ENCODE results near the gene NHLH1. TPM values are rescaled to one million over a fixed set of nuclear protein-coding genes. Genes with fewer than 3 reads are reported as not detected.
A peak's percentile ranks its signal among the peaks of the same experiment; 100 is the strongest.

NHLH1 gene
- total and polyA plus RNA-seq, 2 of the 4 experiments (the other 2 are of a cell fraction): 0.14 TPM; not detected in 1

DNA sequence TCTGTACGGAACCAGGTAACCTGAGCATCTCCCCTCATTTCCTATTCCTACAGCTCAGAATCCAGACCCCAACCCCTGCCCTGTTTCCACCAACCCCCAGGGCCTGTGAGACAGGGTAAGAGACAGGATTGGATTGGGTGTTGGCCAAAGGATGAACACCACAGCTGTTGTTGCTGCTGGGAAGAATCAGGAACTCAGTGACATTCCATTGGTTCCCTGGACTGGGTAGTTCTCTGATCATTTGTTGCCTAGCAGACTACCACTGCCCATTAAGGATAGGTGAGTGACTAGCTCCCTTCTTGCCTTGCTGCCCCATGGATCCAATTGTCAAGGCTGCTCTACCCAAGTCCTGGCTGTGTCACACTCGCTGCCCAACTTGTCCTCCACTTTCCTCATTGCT is 13.6 kb upstream of the NHLH1 start:
- H3K56ac ChIP-seq (ENCODE audit: extremely low read depth, insufficient read depth, low read length): no peak overlapping the region
- H3K9ac ChIP-seq (ENCODE audit: low read depth, low read length): no peak overlapping the region
- no peak overlapping the region for H4K91ac ChIP-seq (ENCODE audit: insufficient read depth, low read depth, low read length)
- no peaks in the 10 kb centered on the region for H3K27me3 ChIP-seq (ENCODE audit: control insufficient read depth, insufficient read depth, low read length)
- H3K9me3 ChIP-seq (ENCODE audit: control insufficient read depth, insufficient read depth, low read length): no peaks in the 10 kb centered on the region
- peaks cover 4 to 9% of the 10 kb centered on the region in 2 experiments; a peak in 2 of 4 replicates for H3K79me1 ChIP-seq (ENCODE audit: low read depth in 1 of 2, low read length in 2 of 2)
- H3K18ac ChIP-seq (ENCODE audit: low read depth, low read length): no peak overlapping the region
- no peak overlapping the region for H2BK15ac ChIP-seq (ENCODE audit: low read depth, low read length)
- no peak overlapping the region for H3K27ac ChIP-seq (ENCODE audit: insufficient read depth, low read length)
- H4K20me1 ChIP-seq (ENCODE audit: insufficient read depth, low read length): no peaks in the 10 kb centered on the region; the same call in 1 of the 2 replicates
- H3K4me3 ChIP-seq (ENCODE audit: insufficient read depth, low read depth, low read length): no peak overlapping the region
- no CpG with 5 or more reads among the region's 2 CpGs for WGBS, 2 experiments (ENCODE audit: extremely low coverage in 2 of 2, insufficient read length in 1 of 2)
- no peak overlapping the region for H3K23ac ChIP-seq (ENCODE audit: low read depth, low read length)
- CTCF ChIA-PET: interaction anchor here (0.6 to 1.8 kb wide), 2 partner anchors 23 to 99 kb away, joined by 3 to 8 read pairs; no protein-coding TSS in a partner anchor
- no peak overlapping the region for H3K14ac ChIP-seq (replicated peaks; ENCODE audit: low read depth, low read length)
- H2AK9ac ChIP-seq (replicated peaks; ENCODE audit: low read depth, low read length, poor library complexity): no peak overlapping the region
- no peaks in the 10 kb centered on the region for H3K4me1 ChIP-seq (ENCODE audit: control insufficient read depth, insufficient read depth, low read length)
- H2AK5ac ChIP-seq (ENCODE audit: low read depth, low read length): no peak overlapping the region
- no peak overlapping the region for H3K4me2 ChIP-seq (ENCODE audit: low read depth, low read length)
- POLR2A ChIA-PET (ENCODE audit: unreplicated experiment): no interaction called here
- no peaks in the 10 kb centered on the region for H3K9me1 ChIP-seq (ENCODE audit: insufficient read depth, low read length)
- H2AFZ ChIP-seq (replicated peaks; ENCODE audit: low read length, poor library complexity): no peak overlapping the region
- dilution Hi-C loops (cut with HindIII; ENCODE audit: low sequenced_read_pairs, unreplicated experiment) (no loop called here), in situ Hi-C loops (cut with MboI; ENCODE audit: low sequenced_read_pairs) (loop anchor here (10.0 kb wide), 1 partner anchor 258 kb away; the partner anchor contains the start of gene IGSF8), intact Hi-C loops (cut with micrococcal nuclease) (no loop called here)
- H2BK5ac ChIP-seq (ENCODE audit: low read depth, low read length, poor library complexity, severe bottlenecking): no peak overlapping the region
- TF ChIP-seq RAD21 (IDR thresholded peaks at IDR 0.05; ENCODE audit: low read length) (no peak), RFX5 (IDR thresholded peaks at IDR 0.05; ENCODE audit: low read depth, low read length) (peak; percentile 95)
- peak; percentile 54; the same call in 1 of the 2 replicates for ATAC-seq (ENCODE audit: low read depth)
- no peak overlapping the region for H4K8ac ChIP-seq (ENCODE audit: low read depth in 2 of 2, low read length in 2 of 2)
- peaks cover 70% of the 10 kb centered on the region for H3K36me3 ChIP-seq (ENCODE audit: control insufficient read depth, insufficient read depth, low read length)
- no peak overlapping the region for H4K5ac ChIP-seq (ENCODE audit: low read depth, low read length)
- H3K4ac ChIP-seq (ENCODE audit: low read depth, low read length): no peak overlapping the region
- no peak overlapping the region for H2BK20ac ChIP-seq (ENCODE audit: low read depth, low read length)
- DNase-seq: peak; percentile 47
- no TSS peak for BruUV-seq (replicated peaks)
- no peak overlapping the region for H2BK120ac ChIP-seq (ENCODE audit: low read depth, low read length)
